Progenitor cell of endocrine pancreas (in vitro differentiated cells): ENCODE data around the gene PSMD13. TPM values are rescaled to one million over a fixed set of nuclear protein-coding genes. Genes with fewer than 3 reads are reported as not detected.

Experiments used
- DNase-seq: peaks from one replicate; pipeline ENCODE4 v3.0.0; 2021; ENCODE audit warnings: low spot score; ENCODE audit not compliant: unreplicated experiment
- H3K27ac Mint-ChIP-seq: 2 replicates; pipeline ENCODE4 v1.8.0; 2021; ENCODE audit warnings: mild to moderate bottlenecking, moderate library complexity, mixed read lengths
- H3K27me3 Mint-ChIP-seq: 2 replicates; pipeline ENCODE4 v1.8.0; 2021; ENCODE audit warnings: mixed read lengths
- H3K36me3 Mint-ChIP-seq: 2 replicates; pipeline ENCODE4 v1.8.0; 2022; ENCODE audit warnings: mixed read lengths; ENCODE audit not compliant: insufficient read depth
- H3K4me1 Mint-ChIP-seq: 2 replicates; pipeline ENCODE4 v1.8.0; 2021; ENCODE audit warnings: low read depth, mixed read lengths
- H3K4me3 Mint-ChIP-seq: 2 replicates; pipeline ENCODE4 v1.8.0; 2021; ENCODE audit warnings: low read depth, mild to moderate bottlenecking, moderate library complexity, mixed read lengths
- H3K9me3 Mint-ChIP-seq: 2 replicates; pipeline ENCODE4 v1.8.0; 2021; ENCODE audit warnings: low read depth, mixed read lengths
- total RNA-seq: library from RNA; stranded (reverse); gene quantifications from 2 replicates; pipeline ENCODE4 v1.2.1, GENCODE V29; 2021
- TF ChIP-seq, protein P1 (sequence below): fragments of 200-600 bp; sonication (generic); IDR thresholded peaks from one replicate; pipeline ENCODE4 v1.5.0; 2021; ENCODE audit warnings: antibody characterized with exemption, mild to moderate bottlenecking; ENCODE audit not compliant: unreplicated experiment

PSMD13 gene
- total RNA-seq, 1 donor from 2014 or later, result 100 TPM

DNA sequence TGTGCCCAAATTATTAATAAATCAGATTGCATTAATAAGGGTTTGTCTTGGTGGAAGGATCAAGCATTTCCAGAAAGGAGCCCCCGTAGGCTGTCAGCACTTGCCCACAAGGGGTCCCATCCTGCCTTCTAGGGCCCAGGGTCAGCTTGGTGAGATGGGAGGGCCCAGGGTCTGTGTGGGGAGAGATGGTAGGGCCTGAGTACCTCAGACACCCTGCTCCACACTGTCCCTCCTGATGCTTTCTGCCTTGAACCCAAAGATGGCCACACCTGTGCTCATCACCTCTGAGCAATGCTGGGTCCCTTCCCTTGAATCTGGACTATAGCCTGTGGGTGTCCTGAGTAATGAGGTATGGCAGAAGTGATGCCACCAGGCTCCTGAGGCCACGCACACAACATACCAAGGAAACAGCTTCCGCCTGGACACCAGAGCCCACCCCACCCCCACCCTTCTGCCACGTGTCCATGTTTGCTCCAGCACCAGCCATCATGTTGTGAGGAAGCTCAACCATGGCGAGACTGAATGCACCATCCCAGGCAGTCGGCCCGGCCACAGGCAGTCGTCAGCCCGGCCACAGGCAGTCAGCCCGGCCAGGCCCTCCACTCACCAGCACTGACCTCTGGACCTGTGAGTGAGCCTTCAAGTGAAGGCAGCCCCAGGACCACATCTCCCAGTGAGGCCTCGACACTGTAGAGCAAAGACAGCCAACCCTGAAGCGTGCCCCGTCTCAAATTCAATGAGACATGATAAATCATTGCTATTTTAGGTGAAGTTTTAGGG, 36.4 kb upstream of the PSMD13 start:
- Mint-ChIP-seq H3K36me3 (peaks cover 1% of the 10 kb centered on the region), H3K4me1 (no peaks in the 10 kb centered on the region), H3K27ac (no peak overlapping the region), H3K9me3 (no peaks in the 10 kb centered on the region), H3K27me3 (no peaks in the 10 kb centered on the region), H3K4me3 (no peak overlapping the region)
- no peak for DNase-seq
- TF ChIP-seq, protein P1, sequence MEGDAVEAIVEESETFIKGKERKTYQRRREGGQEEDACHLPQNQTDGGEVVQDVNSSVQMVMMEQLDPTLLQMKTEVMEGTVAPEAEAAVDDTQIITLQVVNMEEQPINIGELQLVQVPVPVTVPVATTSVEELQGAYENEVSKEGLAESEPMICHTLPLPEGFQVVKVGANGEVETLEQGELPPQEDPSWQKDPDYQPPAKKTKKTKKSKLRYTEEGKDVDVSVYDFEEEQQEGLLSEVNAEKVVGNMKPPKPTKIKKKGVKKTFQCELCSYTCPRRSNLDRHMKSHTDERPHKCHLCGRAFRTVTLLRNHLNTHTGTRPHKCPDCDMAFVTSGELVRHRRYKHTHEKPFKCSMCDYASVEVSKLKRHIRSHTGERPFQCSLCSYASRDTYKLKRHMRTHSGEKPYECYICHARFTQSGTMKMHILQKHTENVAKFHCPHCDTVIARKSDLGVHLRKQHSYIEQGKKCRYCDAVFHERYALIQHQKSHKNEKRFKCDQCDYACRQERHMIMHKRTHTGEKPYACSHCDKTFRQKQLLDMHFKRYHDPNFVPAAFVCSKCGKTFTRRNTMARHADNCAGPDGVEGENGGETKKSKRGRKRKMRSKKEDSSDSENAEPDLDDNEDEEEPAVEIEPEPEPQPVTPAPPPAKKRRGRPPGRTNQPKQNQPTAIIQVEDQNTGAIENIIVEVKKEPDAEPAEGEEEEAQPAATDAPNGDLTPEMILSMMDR, result no peak

DNA sequence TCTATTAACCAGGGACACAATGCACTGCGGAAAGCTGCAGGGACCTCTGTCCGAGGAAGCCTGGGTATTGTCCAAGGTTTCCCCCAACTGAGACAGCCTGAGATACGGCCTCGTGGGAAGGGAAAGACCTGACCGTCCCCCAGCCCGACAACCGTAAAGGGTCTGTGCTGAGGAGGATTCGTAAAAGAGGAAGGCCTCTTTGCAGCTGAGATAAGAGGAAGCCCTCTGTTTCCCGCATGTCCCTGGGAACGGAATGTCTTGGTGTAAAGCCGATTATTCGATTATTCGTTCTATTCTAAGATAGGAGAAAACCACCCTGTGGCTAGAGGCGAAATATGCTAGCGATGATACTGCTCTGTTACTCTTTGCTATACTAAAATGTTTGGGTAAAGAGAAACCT, 34.8 kb upstream of the PSMD13 start:
- Mint-ChIP-seq H3K9me3 (no peaks in the 10 kb centered on the region), H3K36me3 (peaks cover 1% of the 10 kb centered on the region), H3K4me3 (no peak overlapping the region), H3K27ac (no peak overlapping the region), H3K27me3 (no peaks in the 10 kb centered on the region), H3K4me1 (peaks cover 5% of the 10 kb centered on the region)
- TF ChIP-seq, protein P1, result no peak
- DNase-seq, result no peak

DNA sequence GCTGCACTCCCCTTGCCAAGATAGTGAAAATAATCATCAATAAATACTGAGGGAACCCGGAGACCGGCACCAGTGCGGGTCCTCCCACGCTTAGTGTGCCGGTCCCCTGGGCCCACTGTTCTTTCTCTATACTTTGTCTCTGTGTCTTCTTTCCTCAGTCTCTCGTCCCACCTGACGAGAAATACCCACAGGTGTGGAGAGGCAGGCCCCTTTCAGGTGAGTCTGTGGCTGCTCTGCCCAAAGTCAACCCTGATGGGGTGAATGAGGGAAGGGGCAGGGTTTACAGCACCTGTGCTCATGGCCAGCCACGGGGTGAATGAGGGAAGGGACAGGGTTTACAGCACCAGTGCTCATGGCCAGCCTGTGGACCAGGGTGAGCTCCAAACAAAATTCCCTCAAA, 34.3 kb upstream of the PSMD13 start:
- no peak for DNase-seq
- no peak overlapping the region for H3K27ac Mint-ChIP-seq
- peaks cover 1% of the 10 kb centered on the region for H3K36me3 Mint-ChIP-seq
- TF ChIP-seq, protein P1, result no peak
- no peaks in the 10 kb centered on the region for H3K9me3 Mint-ChIP-seq
- no peak overlapping the region for H3K4me3 Mint-ChIP-seq
- H3K4me1 Mint-ChIP-seq, result peaks cover 5% of the 10 kb centered on the region
- no peaks in the 10 kb centered on the region for H3K27me3 Mint-ChIP-seq

DNA sequence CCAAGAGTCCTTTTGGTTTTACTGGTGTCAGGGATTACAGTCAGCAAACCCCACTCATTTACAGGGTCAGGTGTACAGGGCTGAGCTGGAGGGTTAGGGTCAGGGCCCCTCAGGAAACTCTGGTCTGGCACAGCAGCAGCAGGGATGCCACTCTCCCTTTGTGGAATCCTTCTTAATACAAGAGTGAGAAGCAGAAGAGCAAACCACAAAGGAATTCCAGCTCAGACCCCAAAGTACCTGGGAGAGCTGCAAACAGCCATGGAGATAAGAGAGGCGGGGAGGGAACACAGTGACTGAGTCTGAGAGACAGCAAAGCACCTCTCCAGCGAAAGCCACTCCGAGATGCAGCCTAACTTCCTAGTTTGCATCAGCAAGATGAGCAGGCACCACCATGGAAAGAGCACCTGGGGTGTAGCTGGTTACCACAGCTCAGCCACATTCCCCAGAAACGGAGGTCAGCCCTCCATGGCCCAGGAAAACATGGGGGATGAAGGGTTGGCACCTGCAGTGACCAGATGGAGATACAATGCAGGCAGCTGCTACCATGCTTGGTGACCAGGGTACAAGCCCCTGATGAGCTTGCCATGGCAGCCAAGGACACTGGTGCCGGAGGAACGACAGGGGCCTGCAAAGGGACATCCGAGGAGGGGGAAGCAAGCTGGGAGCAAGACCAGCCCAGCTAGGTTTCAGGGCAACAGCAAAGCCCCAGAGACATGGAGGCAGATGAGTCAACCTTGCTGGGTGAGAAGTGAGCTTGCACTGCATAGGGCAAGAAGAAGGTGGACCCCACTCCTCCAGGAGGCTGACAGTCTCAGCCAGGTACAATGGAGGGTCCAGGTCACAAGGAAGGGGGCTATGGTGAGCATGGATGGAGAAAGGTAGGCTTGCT, 33.5 kb upstream of the PSMD13 start:
- DNase-seq, result no peak
- H3K4me1 Mint-ChIP-seq, result peaks cover 8% of the 10 kb centered on the region
- H3K9me3 Mint-ChIP-seq, result no peaks in the 10 kb centered on the region
- no peak overlapping the region for H3K4me3 Mint-ChIP-seq
- peaks cover 1% of the 10 kb centered on the region for H3K36me3 Mint-ChIP-seq
- no peaks in the 10 kb centered on the region for H3K27me3 Mint-ChIP-seq
- TF ChIP-seq, protein P1, result no peak
- no peak overlapping the region for H3K27ac Mint-ChIP-seq

DNA sequence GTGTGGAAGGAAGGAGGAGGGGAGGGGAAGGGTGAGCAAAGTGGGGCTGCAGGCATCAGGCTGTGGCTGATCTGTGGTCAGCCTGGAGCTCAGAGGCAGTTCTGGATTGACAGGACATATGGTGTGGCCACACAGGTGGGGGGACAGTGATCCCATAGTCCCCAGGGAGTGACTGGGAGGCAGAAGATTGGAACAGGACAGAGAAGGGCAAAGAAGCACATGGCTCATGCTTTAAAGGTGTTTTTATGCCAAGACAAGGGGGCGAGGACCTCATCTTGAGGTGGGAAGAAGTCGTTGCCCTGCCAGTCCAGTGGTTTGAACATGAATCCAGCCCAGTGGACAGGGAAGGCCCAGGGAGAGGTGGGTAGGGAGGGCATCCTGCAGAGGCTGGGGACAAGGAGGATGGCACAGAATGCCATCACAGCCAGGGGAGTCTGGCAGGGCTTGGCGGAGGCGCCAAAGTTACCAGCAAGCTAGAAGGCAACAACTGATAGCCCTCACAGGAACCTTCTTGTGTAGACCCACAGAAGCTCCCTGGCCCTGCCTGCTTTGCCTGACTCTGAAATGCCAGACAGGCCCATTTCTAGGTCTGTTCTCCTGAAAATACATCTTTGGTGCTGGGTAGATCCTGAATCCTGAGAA, 32.7 kb upstream of the PSMD13 start:
- H3K9me3 Mint-ChIP-seq, result no peaks in the 10 kb centered on the region

More for the DNA sequence above, 32.7 kb upstream of the PSMD13 start:
- no peak for DNase-seq
- H3K27ac Mint-ChIP-seq, result no peak overlapping the region
- TF ChIP-seq, protein P1, result no peak
- no peaks in the 10 kb centered on the region for H3K27me3 Mint-ChIP-seq
- no peak overlapping the region for H3K4me3 Mint-ChIP-seq
- peaks cover 8% of the 10 kb centered on the region for H3K4me1 Mint-ChIP-seq
- peaks cover 1% of the 10 kb centered on the region for H3K36me3 Mint-ChIP-seq
